Panc1 (cell line): ENCODE results near the gene SIRT7. TPM values are rescaled to one million over a fixed set of nuclear protein-coding genes. Genes with fewer than 3 reads are reported as not detected.

ENCODE experiments used
- ATAC-seq: fragments of 200-7000 bp; cut with Tn5 transposase; 2 replicates; pipeline ENCODE4 v1.9.1; 2020; ENCODE audit warnings: mild to moderate bottlenecking, moderate library complexity
- BruUV-seq: library from RNA; stranded (reverse); fragments of 400-500 nt; replicated peaks from 2 replicates; lab custom pipeline; 2021; lab: Mats Ljungman, UMichigan
- CTCF ChIA-PET: fragments of 300-600 bp; sonication (Branson Sonifier 250); formaldehyde crosslinking; loops from one replicate; lab custom pipeline; 2022; ENCODE audit warnings: antibody characterized with exemption; lab: Charles Lee
- POLR2A ChIA-PET: fragments of 300-600 bp; sonication (Branson Sonifier 250); formaldehyde crosslinking; loops from one replicate; lab custom pipeline; 2022; ENCODE audit warnings: antibody characterized with exemption; lab: Charles Lee
- DNase-seq: peaks from one replicate; pipeline ENCODE4 v3.0.0-alpha.2; 2010; ENCODE audit warnings: low read depth, low spot score
- H3K27ac ChIP-seq: 2 replicates; pipeline ENCODE4 v1.5.1; 2011; ENCODE audit warnings: mild to moderate bottlenecking, low read length, inconsistent platforms
- H3K27me3 ChIP-seq: fragments of 200-500 bp; sonication (Bioruptor generic); 2 replicates; pipeline ENCODE4 v1.6.0; 2014; ENCODE audit warnings: low read length, inconsistent platforms; ENCODE audit not compliant: control insufficient read depth, insufficient read depth
- H3K36me3 ChIP-seq: fragments of 200-500 bp; sonication (Bioruptor generic); 2 replicates; pipeline ENCODE4 v1.5.1; 2014; ENCODE audit warnings: inconsistent platforms, mild to moderate bottlenecking, low read length, moderate library complexity; ENCODE audit not compliant: control insufficient read depth, insufficient read depth
- H3K4me1 ChIP-seq: 2 replicates; pipeline ENCODE4 v1.5.1; 2011; ENCODE audit warnings: inconsistent platforms, mild to moderate bottlenecking, low read length, moderate library complexity; ENCODE audit not compliant: control insufficient read depth, insufficient read depth
- H3K4me3 ChIP-seq, 2 experiments: 2 replicates each; pipeline ENCODE4 v1.5.1; 2011 to 2012; ENCODE audit warnings: low read depth in 2 of 2, low read length in 2 of 2, mild to moderate bottlenecking in 2 of 2, inconsistent platforms in 1 of 2, moderate library complexity in 1 of 2
- H3K9me3 ChIP-seq: fragments of 200-500 bp; sonication (Bioruptor generic); 2 replicates; pipeline ENCODE4 v1.5.1; 2014; ENCODE audit warnings: low read depth, mild to moderate bottlenecking, inconsistent platforms, low read length, moderate library complexity; ENCODE audit not compliant: control insufficient read depth, insufficient read depth
- CTCF ChIP-seq: fragments of 450-650 bp; IDR thresholded peaks from 2 replicates; pipeline ENCODE4 v1.5.1; 2017; ENCODE audit warnings: mild to moderate bottlenecking
- POLR2AphosphoS5 ChIP-seq: IDR thresholded peaks from 2 replicates; pipeline ENCODE4 v1.6.1; 2012; ENCODE audit warnings: mild to moderate bottlenecking, low read depth, low read length, moderate library complexity
- REST ChIP-seq, 2 experiments: IDR thresholded peaks; 2 replicates each; pipeline ENCODE4 v1.6.1; 2011 to 2012; ENCODE audit warnings: low read depth in 2 of 2, control low read depth in 1 of 2, low read length in 1 of 2, mild to moderate bottlenecking in 1 of 2, moderate library complexity in 1 of 2; ENCODE audit not compliant: insufficient read depth in 1 of 2
- SIN3A ChIP-seq: IDR thresholded peaks from 2 replicates; pipeline ENCODE4 v1.6.1; 2012; ENCODE audit warnings: low read depth, mild to moderate bottlenecking, low read length, moderate library complexity, borderline replicate concordance; ENCODE audit not compliant: insufficient read depth
- TCF7L2 ChIP-seq: IDR thresholded peaks from 2 replicates; pipeline ENCODE4 v1.6.1; 2011; ENCODE audit warnings: mild to moderate bottlenecking, low read depth, low read length, inconsistent platforms
- in situ Hi-C: cut with HindIII; loops from 2 replicates; pipeline ENCODE4 v1.10.0; 2016; ENCODE audit warnings: low sequenced_read_pairs, low pct_unique_long_range_greater_than_20kb
- intact Hi-C: fragments of 100-400 bp; cut with micrococcal nuclease; formaldehyde crosslinking; loops from one replicate; pipeline ENCODE4 v1.10.0; 2022; ENCODE audit not compliant: unreplicated experiment
- total RNA-seq: library from RNA; stranded (reverse); gene quantifications from one replicate; pipeline ENCODE4 v1.2.1, GENCODE V29; 2021; ENCODE audit not compliant: unreplicated experiment

The SIRT7 gene
- total RNA-seq, 1 experiment from 2014 or later = 82.5 TPM

- no TSS peak for BruUV-seq
- H3K27me3 ChIP-seq = no peaks in the 10 kb centered on the region
- ChIA-PET CTCF (no interaction called here), POLR2A (no interaction called here)
- peaks cover 9% of the 10 kb centered on the region; the same call in 1 of the 2 replicates for H3K36me3 ChIP-seq
- no peak for DNase-seq
- no peak overlapping the region for H3K4me3 ChIP-seq
- peak; percentile 27 for ATAC-seq
- peak overlapping the region; percentile 90 for H3K27ac ChIP-seq
- peak; percentile 17 for TF ChIP-seq SIN3A
- TF ChIP-seq POLR2AphosphoS5 = peak; percentile 36
- no peak for TF ChIP-seq CTCF
- peak in 1 of 2 experiments; percentile 69; a peak in 1 of 4 replicates for TF ChIP-seq REST (IDR thresholded peaks at IDR 0.05; ENCODE audit: insufficient read depth in 1 of 2, low read depth in 2 of 2, low read length in 1 of 2)
- peak; percentile 0 for TF ChIP-seq TCF7L2
- no peaks in the 10 kb centered on the region for H3K9me3 ChIP-seq
- peaks cover 59% of the 10 kb centered on the region for H3K4me1 ChIP-seq
- in situ Hi-C loops (no loop called here), intact Hi-C loops (loop anchor here (10.0 kb wide), 1 partner anchor 157 kb away; the partner anchor contains the start of genes CENPX and LRRC45)
Measured at GRCh38 chr17:81867991-81868673, 49.8 kb downstream of the SIRT7 start.

GRCh38 chr17:81867170-81867990 lies 50.6 kb downstream of the SIRT7 start:
- ChIA-PET CTCF (interaction anchor here (1.0 kb wide), 1 partner anchor 60 kb away, joined by 3 read pairs; no protein-coding TSS in a partner anchor), POLR2A (interaction anchor here (0.6 kb wide), 1 partner anchor 153 kb away, joined by 3 read pairs; no protein-coding TSS in a partner anchor)
- intact Hi-C loops = loop anchor here (10.0 kb wide), 1 partner anchor 157 kb away; the partner anchor contains the start of genes CENPX and LRRC45
- in situ Hi-C loops = no loop called here
- BruUV-seq = no TSS peak
- Histone ChIP-seq H3K27me3 (no peaks in the 10 kb centered on the region), H3K9me3 (no peaks in the 10 kb centered on the region), H3K36me3 (peaks cover 9% of the 10 kb centered on the region; the same call in 1 of the 2 replicates), H3K4me3 (no peak overlapping the region), H3K27ac (peak overlapping the region; percentile 90), H3K4me1 (peaks cover 62% of the 10 kb centered on the region)
- DNase-seq (no peak), ATAC-seq (peak; percentile 40)
- TF ChIP-seq POLR2AphosphoS5 = peak; percentile 71
- no peak for TF ChIP-seq CTCF
